NCI-H345 treated with DMSO at 0.1 percent for 48 hours (cell line): ENCODE measurements around the gene HSPH1.

Source experiments
- DNase-seq: peaks from one replicate; lab custom pipeline; 2025; ENCODE audit not compliant: unreplicated experiment; lab: John Stamatoyannopoulos, UW

Gene HSPH1

DNA sequence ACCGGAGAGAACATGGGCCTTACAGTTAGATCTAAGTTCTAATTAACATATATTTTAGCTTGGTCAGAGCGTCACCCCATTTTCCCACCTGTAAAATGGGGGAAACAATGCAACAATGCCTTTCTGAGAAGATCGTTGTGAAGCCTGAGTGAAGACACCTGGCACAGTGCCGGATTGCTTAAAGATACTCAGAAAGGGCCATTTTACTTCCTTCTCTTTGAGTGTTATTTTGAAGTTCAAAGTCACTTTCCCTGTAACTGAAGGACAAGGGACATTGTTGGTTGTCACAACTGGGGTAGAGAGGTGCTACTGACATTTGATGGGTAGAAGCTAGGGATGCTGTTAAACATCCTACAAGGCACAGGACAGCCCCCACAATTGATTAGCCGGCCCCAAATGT, 28.1 kb downstream of the HSPH1 start:
- no peak for DNase-seq

DNA sequence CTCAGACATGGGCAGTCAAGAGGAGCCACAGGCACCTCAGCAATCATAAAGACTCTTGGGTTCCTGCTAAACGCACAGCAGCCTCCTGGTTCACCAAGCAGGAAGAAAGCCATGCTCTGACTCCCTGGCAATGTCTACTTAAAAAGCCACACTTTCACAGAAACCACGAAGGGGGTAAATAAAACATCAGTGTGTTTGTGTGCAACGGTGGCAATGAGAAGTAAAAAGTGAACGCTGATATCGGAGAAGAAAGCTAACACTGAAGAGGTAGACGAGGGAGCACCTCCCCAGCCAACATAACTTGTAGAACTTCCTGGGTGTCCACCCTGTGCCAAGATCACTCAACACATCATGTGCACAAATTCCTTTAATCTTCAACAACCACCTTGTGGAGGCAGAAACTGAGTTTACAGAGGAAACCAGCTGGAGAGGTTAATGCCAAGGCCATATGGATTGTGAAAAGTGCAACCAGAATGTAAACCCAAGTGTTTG, 30.2 kb downstream of the HSPH1 start:
- no peak for DNase-seq

DNA sequence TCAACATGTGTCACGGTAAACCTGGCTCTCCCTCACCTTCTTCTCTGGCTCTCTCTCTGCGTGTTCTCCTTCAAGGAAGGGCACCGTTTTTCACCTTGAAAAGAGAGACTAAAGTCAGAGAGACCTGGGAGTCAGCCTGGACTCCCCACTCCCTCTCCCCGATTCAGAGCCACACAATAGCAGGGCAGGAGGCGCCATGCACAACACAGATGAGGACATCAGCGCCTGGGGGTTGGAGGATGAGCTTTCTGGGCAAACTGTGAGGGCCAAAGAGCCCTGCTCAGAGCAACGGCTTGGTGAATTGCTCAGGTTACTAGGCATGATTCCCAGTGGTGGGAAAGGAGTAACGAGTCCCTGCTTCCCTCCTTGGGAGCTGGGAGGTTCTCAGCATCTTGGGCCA, 32.3 kb downstream of the HSPH1 start:
- no peak for DNase-seq

DNA sequence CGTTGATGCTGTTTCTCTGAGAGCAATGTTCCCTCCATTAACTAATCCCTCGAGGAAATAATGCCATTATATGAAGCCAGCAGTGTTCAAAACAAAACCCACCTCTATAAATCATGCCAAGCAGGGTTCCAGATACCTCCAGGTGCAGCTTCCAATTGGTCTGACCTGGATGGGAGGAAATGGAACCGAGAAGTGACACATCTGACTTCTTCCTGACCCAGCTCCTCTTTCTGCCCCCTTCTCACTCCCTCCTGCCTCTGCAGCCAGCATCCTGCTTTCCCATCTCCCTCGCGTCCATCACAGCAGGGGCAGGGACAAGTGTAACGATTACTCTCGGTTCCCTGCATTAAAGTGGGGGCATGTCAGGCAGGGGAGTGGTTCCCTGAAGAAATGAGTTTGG, 37.5 kb downstream of the HSPH1 start:
- no peak for DNase-seq

DNA sequence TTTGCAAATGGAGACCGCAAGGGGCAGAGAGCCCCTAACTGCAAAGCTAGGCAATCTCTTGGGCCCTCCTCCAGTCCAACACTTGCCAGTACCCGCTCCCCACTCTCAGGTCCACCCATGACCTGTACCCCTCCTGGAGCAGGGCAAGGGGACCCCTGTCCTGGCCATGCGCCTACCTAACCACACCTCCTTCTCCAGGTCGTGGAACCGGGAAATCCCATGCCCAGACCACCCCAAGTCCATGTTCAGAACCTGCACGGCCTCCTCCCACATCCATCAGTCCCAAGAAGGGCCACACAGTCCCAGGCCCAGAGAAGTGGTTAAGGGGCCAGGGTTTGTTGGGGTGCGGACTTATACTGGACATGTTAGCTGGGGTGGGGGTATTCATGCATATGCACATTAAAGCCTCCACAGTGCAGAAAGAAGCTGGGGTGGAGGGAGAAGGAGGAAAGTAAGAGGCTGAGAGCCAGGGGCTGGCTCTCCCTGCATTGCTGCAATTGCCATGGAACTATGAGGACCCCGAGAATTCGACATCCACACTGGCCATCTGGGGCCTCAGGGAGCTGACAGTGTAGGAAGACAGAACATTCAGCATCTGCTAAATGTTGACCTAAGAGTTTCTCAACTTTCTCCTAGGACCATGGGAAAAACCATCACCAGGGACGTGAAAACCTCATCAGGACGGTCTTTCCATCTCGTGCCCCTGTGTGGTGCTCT, 39.0 kb downstream of the HSPH1 start:
- no peak for DNase-seq

DNA sequence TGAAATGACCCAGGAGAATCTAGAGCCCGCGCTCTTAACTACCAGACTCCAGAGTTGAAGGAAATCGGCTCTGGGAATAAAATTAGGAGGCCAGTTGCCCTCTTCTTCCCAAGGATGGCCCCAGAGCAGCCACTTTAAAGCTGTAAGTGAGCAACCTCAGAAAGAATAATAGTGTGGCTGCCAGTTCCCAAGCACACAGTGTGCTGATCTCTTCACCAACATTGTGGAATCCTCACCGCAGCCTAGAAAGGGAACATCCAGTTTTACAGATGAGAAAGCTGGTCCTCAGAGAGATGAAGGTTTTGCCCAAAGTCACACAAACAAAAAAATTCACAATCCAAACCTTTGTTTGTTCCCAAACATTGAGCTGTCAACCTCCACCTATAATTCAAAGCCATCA, 39.6 kb downstream of the HSPH1 start:
- DNase-seq: no peak

DNA sequence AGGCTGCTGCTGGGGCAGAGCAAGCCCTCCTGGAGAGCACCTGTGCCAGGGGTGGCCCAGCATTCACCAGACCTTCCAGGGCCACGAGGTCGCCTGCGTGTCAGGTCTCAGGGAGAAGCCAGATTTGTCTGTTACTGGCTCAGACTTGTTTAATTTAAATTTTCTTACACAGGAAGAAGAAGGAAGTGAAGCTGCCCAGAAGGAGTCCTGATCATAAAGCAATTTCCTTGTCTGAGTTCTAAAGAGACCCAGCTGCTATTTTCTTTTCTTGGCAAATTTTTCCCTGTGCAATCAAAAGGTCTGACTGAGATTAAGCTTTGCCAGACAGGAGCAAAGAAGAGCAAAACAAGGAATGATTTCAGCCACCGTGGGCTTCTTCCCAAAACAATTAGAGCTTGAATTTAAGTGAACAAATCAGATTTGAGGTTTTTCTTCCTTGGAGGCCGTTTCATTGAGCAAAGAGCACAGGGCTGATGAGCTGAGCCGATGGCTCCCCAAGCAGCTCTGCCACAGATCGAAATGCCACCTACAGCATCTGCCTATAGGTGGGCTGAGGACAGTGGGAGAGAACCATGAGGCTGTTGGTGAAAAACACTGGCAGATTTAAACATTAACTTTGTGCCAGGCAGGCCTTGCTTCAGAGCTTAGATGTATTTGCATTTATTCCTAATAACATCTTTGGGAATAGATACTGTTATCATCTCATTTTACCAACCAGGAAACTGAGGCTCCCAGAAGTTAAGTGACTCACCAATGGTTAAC, 40.1 kb downstream of the HSPH1 start:
- no peak for DNase-seq

DNA sequence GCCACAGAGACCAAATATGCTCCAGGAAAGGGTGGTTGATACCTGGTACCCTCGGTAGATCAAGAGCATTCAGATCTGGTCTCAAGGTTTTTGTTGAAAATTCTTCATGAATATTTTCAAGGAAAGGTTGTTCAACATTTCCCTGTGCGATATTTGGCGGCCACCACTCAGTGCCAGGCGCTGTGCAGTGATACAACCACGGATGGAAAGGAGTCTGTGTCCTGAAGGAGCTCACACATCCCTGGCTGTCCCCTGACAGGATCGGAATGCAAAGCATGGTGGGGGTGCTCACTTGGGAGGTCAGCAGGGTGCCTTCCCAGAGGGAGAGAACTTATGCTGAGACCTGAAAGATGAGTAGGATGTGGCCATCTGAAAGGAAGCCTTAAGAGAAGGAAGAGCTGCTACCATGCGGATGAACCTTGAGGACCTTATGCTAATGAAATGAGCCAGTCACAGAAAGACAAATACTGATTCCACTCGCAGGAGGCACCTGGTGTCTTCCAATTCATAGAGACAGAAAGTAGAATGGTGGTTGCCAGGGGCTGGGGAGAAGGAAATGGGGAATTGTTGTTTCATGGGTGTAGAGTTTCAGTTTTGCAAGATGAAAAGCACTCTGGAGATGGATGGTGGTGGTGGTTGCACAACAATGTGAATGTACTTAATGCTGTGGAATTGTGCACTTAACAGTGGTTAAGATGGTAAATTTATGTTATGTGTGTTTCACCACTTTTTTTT, 41.6 kb downstream of the HSPH1 start:
- DNase-seq: peak; percentile 22

DNA sequence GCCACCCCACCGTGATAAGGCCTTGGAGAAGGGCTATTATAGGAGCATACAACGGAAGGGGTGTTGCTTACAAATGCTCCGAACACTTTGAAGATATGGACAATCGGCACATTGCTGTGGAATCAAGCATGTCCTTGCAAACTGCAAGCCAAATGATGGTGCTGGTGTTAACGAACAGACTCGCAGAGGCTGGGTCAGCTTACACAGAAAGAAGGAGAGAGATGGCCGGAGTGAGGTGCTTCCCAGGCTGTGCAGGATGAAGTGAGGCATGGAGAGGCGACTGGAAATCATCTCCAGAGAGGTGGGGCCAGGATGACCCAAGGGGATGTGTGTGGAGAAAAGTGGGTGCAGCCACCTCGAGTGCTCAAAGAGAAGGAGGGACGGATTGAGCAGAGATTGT, 42.2 kb downstream of the HSPH1 start:
- no peak for DNase-seq

DNA sequence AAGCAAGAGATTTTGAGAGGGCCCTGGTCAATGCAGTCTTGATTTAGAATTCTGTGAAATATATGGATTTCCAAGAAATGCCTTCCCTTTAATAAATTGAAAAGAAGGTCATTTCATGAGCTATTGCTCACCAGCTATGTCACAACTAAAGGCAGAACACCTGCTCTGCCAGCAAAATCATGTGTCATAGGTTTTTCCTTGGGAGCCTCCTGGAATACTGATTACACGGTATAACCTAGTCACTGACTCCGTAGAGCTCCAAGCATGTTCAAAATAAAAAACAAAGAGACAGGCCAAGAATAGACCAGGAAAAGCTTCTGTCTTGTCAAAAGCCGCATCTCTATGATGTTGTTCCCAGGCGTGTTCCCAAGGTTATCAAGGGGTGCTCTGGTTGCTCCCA, 45.5 kb downstream of the HSPH1 start:
- no peak for DNase-seq

DNA sequence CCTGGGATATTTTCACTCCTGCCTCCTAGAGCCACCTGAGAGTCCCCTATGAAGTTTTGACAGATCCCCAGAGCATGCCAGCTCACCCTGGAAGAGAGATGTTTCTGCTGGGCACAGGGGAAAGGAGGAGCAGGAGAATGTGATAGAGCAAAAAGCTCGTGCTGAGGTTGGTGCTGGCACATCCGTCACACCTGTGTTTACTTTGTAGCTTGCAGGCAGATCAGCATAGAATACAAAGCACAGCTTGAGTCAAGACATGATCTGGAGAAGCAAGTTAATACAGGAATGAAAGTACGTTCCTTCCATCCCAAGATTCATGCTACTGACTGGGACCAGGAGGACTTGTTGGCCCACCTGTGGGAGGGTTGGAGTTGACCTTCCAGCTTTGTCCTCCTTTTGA, 46.1 kb downstream of the HSPH1 start:
- peak; percentile 7 for DNase-seq

DNA sequence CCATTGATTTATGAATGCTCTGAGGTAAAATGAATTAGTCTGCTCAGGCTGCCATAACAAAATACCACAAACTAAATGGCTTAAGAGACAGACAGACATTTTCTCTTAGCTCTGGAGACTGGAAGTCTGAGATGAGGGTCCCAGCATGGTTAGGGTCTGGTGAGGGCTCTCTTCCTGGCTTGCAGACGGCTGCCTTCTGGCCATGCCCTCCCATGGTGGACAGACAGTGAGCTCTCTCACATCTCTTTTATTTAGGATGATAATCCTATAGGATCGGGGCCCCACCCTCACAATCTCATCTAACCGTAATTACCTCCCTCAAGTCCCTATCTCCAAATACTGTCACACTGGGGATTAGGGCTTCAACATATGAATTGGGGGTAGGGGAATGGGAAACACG, 47.1 kb downstream of the HSPH1 start:
- no peak for DNase-seq

DNA sequence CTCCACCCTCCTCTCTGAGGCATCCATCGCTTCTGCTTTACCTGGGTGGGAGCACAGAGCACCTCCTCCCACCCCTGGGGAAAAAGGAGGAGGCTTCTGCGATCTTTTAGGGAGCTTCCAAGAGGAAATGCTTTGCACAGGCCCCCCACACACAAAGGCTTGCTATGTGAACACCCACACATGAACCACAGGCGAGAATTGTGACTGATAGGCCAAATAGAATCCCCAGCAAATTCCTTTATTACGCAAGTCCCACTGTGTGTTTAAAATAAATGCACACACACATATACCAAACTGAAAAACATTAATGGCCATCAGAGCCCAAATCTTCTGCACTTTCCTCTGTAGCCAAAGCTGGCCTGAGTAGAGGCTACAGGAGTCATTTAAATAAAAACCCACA, 50.6 kb downstream of the HSPH1 start:
- DNase-seq: no peak

DNA sequence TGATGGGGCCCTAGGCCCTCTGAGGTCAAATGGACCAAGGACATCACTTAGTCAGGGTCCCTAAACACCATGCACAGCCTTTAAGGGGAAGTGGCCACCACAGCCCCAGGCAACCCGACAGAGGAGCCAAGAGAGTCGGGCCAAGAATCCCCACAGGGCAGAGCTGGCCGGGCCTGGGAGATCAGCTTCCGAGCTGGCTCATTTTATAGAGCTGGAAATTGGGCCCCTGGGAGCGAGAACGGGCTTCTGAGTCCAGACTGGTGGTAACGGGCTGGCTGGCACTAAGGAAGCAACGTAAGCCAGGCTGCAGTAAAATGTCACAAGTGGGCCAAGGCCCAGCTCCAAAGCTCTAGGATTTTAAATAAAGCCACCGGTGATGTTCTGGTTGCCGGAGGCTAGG, 51.1 kb downstream of the HSPH1 start:
- DNase-seq: no peak

DNA sequence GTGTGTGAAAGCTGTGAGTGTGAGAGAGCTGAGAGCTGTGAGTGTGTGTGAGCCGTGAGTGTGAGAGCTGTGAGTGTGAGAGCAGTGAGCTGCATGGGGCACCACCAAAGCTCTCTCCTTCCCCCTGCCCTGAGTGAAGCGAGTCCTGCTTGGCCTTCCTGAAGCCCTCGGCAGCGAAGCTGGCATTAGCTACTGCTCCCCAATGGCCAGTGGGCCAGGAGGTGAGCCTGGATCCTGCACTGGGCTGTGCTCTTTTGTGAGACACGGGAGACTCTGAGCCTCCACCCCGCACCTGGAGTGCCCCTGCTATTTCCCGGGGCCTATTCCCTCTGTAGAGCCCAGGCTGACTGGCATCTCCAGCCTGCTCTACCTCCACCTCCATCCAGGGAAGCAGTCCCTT, 51.5 kb downstream of the HSPH1 start:
- DNase-seq: no peak

DNA sequence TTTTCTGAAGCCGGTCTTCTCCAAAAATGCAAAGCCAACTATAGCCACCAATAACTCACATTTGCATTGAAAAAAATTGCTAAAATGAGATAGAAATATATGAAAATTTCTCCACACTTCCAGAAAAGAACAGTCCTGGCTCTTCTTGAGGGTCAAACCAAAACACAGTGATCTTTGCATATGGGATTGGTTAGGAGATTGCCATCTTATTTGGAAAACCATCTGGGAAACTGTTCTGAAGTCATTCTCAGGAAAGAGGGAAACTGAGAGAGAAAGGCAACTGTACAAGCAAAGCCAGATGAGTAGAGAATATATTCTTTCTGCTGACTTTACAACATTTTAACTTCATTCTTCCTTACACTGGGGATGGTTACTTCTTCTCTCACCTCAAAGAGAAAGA, 54.6 kb downstream of the HSPH1 start:
- no peak for DNase-seq

DNA sequence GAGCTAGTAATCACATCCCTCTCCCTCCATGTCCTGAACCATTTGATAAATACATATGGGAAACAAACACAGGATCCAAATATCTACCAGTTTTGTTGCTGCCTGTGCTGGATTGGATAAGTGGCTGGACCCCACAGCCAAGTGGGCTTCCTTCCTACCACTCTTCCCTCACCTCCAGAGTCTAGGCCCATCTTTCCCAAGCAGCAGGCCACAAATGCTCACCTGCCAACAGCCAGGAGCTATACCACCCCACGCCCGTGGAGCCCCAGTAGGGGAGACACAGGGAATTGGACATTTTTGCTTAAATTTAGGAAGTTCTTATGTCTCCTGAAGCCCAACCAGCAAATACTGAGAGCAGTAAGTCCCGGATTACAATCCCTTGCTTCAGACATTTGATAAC, 55.8 kb downstream of the HSPH1 start:
- no peak for DNase-seq

DNA sequence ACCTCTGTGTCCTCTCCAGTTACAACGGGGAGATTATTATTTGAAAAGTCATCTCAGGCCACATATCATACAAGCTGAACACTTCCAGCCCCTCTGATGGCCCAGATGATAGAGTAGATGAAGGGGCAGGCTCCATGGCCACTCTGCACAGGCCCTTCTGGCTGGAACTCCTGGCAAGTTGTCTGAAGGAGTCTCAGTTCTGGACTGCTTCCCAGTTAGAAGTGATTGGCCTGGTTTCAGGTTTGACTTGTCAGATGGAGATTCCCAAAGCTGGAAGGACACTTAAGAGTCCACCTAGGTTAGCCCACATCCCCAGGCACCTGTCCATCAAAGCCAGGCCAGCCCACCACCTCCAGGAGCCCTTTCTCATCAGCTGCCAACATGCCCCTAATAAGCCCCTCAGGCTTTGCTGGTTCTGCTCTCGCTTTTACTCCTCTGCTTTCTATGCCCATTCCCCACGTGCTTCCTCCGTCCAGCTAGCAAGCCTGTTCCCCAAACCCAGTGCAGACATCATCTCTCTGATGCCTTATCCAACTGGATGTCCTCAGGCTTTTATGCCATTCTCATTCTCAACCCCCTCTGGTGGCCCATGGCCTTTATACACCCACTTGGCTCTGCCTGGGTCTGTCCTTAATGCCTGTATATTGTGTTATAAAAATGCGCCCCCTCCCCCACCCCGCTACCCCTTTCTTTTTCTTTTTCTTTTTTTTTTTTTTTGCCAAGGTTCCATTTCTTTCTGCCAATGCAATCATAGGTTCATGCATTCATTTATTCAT, 56.5 kb downstream of the HSPH1 start:
- DNase-seq: no peak

DNA sequence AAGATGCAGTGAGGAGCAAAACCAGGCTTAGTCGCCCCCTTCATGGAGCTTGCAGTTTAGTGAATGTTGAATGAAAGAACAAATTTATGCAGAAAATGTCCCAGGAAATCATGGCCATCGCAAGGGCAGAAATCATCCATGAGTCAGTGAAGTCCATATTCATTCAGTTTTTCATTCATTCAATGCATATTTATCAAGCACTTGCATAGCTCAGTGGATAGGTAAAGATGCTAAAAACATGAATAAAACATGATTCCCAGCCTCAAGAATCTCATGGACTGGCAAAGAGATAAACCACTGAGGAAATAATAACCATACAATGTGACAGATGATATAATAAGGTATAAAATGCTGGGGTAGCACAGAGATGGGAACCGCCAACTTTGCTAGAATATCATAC, 58.8 kb downstream of the HSPH1 start:
- DNase-seq: no peak

DNA sequence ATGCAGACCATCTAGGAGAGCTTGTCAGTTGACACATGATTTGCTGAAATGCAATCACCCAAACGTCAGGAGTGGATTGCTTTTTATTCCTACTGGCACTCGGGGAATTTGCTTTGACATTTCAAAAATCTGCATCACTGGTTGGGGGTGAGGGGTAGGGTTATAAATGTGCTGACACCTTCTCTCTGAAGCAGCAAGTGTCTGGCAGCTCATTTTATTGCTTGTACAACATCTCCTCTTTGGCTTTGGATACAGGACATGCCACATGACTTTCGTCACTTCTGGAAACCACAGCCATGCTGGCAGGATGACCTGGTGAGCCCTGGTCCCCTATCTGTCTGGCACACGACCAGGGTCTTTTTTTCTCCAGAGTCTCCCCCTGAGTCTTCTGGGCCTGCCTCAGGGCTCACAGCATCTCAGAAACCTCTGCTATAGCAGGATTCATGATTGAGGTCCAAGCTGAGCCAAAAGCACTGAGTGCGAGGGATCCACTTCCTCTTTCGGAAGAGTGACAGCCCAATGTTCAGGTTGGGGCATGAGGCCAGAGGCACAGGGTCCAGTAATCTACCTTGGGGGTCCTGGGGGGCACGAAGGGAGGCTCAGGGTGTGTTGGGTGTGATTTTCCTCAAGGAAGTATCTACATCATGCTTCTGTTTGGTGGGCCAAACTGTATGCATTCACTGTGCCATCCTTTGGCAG, 60.1 kb downstream of the HSPH1 start:
- no peak for DNase-seq

DNA sequence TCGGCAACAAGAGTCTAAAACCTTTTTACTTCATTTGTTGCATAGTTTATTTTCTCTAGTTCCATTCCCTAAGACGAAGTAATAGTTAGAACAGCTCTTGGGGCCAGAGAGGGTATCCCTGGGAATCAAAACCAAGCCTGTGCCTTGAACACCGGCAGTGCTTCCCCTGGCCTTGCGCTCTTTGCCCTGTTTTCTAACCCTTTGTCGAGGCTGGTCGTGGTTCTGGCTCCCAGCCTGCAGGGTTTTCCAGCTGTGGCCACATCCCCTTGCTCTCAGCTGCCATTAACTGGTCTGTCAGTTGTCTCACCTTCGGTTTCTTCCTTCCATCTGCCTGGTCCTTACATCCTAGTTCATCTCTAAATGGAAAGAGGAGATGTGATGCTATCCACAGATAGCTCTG, 61.0 kb downstream of the HSPH1 start:
- no peak for DNase-seq
